HG02798 (cell line): ENCODE measurements around the gene MAP3K4.
A peak's percentile ranks its signal among the peaks of the same experiment; 100 is the strongest.

Source experiments
- ATAC-seq: cut with Tn5 transposase; IDR thresholded peaks from one replicate; pipeline ENCODE4 v1.9.1; 2021; ENCODE audit warnings: mild to moderate bottlenecking; ENCODE audit not compliant: unreplicated experiment, poor library complexity

MAP3K4 gene

GRCh38 chr6:160998217-160998616 lies 6.6 kb downstream of the MAP3K4 start:
- ATAC-seq, result no peak

DNA sequence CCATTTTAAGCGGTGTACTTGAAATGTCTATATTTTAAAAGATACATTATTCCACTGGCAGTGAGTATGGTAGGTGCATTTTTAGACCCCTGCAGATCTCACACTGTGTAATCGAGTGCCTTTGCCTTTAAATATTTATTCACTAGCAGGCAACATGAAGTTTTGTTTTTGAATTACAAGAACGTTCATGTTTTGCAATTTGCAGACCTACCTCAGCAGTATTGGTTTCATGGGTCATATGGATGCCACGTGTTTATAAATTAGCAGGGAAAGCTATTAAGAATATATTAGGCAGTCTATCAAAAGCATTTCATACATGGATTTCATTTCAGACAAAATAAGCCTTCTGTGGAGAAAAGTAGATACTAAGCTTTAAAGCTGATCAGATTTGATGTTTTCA lies 7.2 kb downstream of the MAP3K4 start:
- ATAC-seq, result no peak

GRCh38 chr6:160999516-160999915 lies 7.9 kb downstream of the MAP3K4 start:
- ATAC-seq, result no peak

GRCh38 chr6:161000632-161001031 lies 9.1 kb downstream of the MAP3K4 start:
- no peak for ATAC-seq

DNA sequence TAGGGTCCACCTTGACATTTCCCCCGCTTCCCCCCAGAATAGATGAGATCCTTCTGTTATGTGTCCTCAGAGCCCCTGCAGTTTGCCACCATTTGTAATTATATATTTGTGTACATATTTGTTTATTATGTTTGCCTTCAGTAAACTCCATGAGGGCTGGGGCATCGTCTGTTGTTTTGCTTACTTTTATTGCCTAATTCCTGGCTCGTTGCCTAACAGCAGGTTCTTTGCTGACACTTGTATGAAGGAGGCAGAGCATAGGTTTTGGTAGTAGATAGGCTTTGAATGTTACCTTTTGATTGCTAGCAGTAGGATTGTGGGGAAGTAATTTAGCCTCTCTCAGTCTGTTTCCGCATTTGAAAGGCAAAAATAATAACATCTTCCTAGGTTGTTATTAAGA lies 9.9 kb downstream of the MAP3K4 start:
- ATAC-seq, result no peak

DNA sequence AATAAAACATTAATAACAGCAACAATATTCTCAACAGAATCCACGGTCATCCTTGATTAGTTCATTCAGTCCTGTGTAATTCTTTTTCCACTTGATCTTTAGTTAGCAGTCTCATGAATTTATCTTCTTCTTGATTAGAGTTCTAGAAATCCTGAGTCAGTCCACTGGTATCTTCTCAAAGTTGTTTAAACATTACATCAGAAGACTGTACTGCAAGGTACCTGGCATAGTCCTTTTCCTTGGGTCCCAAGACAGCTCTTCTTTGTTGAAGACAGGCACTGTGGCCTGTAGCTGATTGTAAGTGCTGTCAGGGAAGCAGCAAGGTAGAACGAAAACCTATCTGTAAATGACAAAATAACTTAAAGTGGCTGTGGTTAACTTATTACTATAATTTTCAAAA lies 11.8 kb downstream of the MAP3K4 start:
- ATAC-seq, result no peak

DNA sequence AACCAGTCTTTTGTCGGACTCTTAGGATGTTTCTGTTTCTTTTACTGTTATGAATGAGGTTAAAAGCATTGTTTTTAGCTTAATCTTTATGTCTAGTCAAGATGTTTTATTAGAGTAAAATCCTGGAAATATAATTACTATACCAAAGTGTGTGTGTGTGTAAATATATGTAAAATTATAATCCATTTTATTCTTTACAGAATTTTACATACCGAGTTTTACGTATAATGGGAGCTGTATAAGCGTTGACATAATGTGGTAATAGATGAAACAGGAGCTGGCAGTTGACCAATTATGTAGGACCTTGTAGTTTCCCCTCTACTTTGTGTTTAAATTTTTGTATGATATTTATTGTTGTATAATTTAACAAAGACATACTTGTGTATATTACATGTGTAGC lies 16.7 kb downstream of the MAP3K4 start:
- ATAC-seq, result no peak

DNA sequence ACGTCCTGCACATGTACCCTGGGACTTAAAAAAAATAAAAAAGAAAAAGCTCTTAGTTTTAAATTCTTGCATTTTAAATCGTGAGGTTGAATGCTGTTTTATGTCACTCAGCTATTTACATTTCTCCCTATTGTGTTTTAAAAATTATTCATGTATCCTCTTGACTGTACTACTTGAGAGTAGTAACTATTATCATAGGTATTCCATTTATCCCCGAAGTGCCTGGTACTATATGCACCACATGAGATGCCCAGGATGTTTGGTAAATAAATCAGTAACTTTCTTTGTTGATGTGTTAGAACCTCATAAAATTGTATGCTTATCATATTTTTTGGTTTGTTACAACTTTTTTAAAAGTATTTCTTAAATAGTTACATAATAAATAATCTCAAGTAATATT lies 18.4 kb downstream of the MAP3K4 start:
- ATAC-seq, result no peak

GRCh38 chr6:161010418-161010817 lies 18.8 kb downstream of the MAP3K4 start:
- ATAC-seq, result no peak

- no peak for ATAC-seq
These were observed 20.2 kb downstream of the MAP3K4 start for GRCh38 chr6:161011492-161012480.

GRCh38 chr6:161013695-161014094 lies 22.1 kb downstream of the MAP3K4 start:
- no peak for ATAC-seq

DNA sequence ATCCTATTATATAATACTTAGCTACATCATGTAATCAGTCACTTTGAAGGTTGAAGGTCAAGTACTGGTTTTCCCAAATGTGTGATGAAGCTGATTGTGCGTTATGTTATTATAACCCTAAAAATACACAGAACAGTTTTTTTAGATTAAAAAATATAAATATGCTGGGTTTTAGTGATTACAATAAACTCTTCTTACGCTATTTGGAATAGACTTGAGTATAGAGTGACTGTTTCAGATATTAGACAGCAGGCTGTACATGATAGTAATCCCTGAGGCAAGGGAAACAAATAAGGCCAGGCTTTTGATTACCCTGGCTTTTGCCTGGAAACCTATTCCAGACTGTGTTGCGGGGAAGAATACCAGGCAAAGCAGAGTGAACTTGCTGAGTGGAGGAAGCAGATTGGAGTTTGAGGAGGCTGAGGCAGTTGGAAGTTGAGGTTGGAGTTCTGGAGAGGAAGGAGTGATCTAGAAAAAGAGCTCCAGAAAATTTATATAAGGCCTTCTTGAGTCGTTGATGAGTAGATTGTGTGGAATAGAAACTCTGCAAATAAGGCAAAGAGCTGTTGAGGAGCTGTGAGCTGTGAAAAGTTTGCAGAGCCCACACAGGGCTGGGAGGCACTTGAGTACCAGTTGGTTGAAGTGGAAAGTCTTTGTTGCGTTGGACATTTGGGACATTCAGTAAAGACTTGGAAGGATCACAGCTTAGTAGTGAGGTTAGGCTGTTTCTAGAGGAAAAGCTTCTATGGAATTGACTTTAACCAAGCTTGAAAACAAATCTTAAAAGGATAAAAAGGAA lies 26.4 kb downstream of the MAP3K4 start:
- ATAC-seq, result no peak

DNA sequence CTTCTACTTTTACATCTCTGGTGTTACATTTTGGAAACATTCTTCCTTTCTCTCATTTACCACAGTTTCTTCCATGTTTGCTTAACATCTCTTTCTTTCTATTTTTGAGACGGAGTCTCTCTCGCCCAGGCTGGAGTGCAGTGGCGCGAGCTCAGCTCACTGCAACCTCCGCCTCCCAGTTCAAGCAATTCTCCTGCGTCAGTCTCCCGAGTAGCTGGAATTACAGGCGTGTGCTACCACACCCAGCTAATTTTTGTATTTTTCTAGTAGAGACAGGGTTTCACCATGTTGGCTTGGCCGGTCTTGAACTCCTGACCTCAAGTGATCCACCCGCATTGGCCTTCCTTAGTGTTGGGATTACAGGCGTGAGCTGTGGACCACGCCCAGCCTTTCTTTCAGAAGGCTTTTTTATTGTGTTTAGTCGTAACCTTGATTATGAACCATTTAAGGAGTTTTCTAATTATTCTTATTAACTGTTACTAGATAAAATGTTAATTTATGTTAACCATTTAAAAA lies 27.8 kb downstream of the MAP3K4 start:
- ATAC-seq, result no peak

- ATAC-seq, result no peak
These were observed 30.0 kb downstream of the MAP3K4 start for GRCh38 chr6:161021543-161021942.

DNA sequence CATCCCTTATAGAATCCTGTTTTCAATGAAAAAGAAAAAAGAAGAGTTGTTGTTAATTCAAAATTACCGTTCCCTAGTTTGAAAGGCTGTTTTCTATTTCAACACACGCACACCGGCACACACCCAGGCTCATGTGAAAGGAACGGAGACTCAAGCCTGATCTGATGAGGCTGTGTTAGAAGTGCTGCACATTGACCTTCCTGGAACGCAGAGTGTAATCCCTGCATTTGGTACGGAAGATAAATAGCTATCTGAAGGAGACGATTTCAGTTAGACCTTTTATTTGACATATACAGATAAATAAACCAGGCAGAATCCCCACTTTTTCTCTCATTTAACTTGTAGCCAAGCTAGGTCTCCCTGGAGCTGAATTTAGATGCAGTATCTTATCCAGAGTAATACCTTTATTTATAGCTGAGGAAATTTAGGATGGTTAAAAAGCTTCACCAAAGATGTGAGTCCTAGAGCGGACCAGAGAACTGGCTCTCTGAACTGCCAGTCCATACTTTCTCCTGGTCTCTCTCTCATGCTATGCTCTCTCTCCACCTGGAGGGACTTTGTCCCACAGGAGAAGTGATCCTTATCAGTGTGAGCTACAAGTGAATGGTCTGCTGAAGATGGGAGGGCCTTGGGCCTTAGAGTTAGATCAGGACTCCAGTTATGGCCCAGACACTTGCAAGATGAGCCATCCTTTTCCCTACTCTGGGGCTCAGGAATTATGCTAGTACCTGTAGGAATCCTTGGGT lies 30.6 kb downstream of the MAP3K4 start:
- no peak for ATAC-seq

DNA sequence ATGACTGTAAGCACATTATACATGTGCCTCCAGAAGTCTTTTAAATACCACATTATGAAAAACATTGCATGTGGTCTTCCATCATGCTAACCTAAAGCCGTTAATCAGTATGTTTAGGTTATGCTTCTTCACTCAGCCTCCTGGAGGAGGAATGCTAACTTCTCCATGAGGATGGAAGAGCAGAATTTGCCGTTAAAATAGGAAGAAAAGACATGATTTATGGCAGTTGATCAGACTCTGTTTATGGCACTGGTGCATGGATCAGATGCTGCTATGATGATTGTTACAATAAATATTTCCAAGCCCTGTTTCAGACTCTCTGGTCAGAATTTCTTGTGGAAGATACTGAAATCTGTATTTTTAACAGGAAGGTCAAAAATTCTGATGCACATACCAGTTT lies 31.7 kb downstream of the MAP3K4 start:
- ATAC-seq, result no peak

DNA sequence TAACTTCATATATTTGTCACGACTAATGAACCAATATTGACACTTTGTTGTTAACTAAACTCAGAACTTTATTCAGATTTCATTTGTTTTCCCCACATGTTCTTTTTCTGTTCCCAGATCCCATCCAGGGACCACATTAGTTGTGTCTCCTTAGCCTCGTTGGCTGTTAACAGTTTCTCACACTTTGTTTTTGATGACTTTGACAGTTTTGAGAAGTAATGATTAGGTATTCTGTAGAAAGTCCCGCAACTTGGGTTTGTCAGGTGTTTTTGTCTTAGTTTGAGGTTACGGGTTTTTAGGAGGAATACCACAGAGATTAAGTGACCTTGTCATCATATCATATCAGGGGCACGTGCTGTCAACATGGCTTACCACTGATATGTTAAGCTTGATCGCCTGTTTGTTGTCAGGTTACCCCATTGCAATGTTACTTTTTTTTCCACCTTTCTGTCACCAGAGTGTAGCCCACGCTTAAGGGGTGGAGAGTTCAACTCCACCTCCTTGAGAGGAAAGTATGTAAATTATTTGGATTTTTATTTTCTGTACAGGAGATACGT lies 32.9 kb downstream of the MAP3K4 start:
- ATAC-seq, result no peak

DNA sequence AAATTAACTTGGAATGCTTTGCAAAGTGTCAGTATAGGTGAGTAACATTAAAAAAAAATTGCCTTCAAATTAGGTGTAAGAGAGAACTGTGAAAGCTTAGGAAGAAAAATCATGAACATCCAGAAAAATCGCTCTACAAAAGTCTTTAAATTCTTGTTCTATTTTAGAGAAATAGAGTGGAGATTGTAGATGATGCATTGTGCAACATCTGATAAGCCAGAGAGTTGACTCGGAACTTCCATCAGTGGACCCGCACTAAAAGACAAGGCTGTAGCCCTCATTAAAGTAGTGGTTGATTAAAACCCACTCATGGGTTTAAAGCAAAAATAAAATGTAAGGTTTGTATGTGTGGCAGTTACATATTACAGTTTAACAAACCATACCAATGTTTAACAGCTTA lies 35.8 kb downstream of the MAP3K4 start:
- ATAC-seq, result no peak

- ATAC-seq, result peak; percentile 85
These were observed 37.7 kb downstream of the MAP3K4 start for GRCh38 chr6:161029195-161029809.
